Gastroesophageal sphincter (tissue), 4 donors: Measurements from ENCODE around the gene HINFP. TPM values are rescaled to one million over a fixed set of nuclear protein-coding genes. Genes with fewer than 3 reads are reported as not detected.

Experiments used
- ATAC-seq: fragments of 150-250 bp; one replicate; pipeline ENCODE4 v1.9.1; 2016; ENCODE audit warnings: mild to moderate bottlenecking, moderate library complexity
- H3K27ac ChIP-seq, 4 donors: fragments of 200-600 bp; sonication (generic) in 3 of 4; 1 replicate in 3 of 4; 2 replicates in 1 of 4; pipeline ENCODE4 v1.5.1; 2016 to 2019
- H3K27me3 ChIP-seq: fragments of 200-600 bp; sonication (generic); one replicate; pipeline ENCODE4 v1.5.1; 2019
- H3K36me3 ChIP-seq, 2 donors: fragments of 200-600 bp; sonication (generic); one replicate each; pipeline ENCODE4 v1.5.1; 2019; ENCODE audit warnings: control low read depth in 1 of 2
- H3K4me1 ChIP-seq, 3 donors: fragments of 200-600 bp; sonication (generic); 1 replicate in 2 of 3; 2 replicates in 1 of 3; pipeline ENCODE4 v1.5.1; 2016 to 2019; ENCODE audit warnings: control low read depth in 2 of 3
- H3K4me3 ChIP-seq, 2 donors: fragments of 200-600 bp; sonication (generic); one replicate each; pipeline ENCODE4 v1.5.1; 2019; ENCODE audit warnings: mild to moderate bottlenecking in 1 of 2, moderate library complexity in 1 of 2
- H3K9me3 ChIP-seq, 3 donors: fragments of 200-600 bp; sonication (generic); one replicate each; pipeline ENCODE4 v1.5.1; 2017 to 2019; ENCODE audit warnings: control low read depth in 2 of 3
- EP300 ChIP-seq: sonication (generic); formaldehyde crosslinking; IDR thresholded peaks from one replicate; pipeline ENCODE4 v1.6.1; 2017; ENCODE audit warnings: antibody characterized with exemption, mild to moderate bottlenecking
- POLR2A ChIP-seq, 2 donors: fragments of 450-650 bp; IDR thresholded peaks; one replicate each; pipeline ENCODE4 v1.6.1; 2017; ENCODE audit warnings: antibody characterized with exemption in 2 of 2, mild to moderate bottlenecking in 2 of 2, moderate library complexity in 1 of 2
- POLR2AphosphoS5 ChIP-seq: sonication (generic); formaldehyde crosslinking; IDR thresholded peaks from one replicate; pipeline ENCODE4 v1.6.1; 2017; ENCODE audit warnings: antibody characterized with exemption
- WGBS, 2 donors: methylation state at CpG; one replicate each; pipeline ENCODE4 v1.1.5; 2018; ENCODE audit warnings: low coverage in 1 of 2; 5-methylcytosine and 5-hydroxymethylcytosine counted together
- total RNA-seq, 4 donors: library from RNA; depleted of rRNA; stranded (reverse); fragments of >200 nt; gene quantifications; one replicate each; pipeline ENCODE4 v1.1.0, GENCODE V29; 2016
- TF ChIP-seq, protein P1 (sequence below), 4 experiments: fragments of 200-600 bp in 2 of 4; fragments of 450-650 bp in 2 of 4; sonication (generic) in 1 of 4; IDR thresholded peaks; one replicate each; pipeline ENCODE4 v1.5.1; 2017 to 2019; ENCODE audit warnings: antibody characterized with exemption in 4 of 4, mild to moderate bottlenecking in 2 of 4, moderate library complexity in 2 of 4

The HINFP gene
- total RNA-seq, 4 donors from 2014 or later = 19.0 to 30.2 (median 23.3) TPM

DNA sequence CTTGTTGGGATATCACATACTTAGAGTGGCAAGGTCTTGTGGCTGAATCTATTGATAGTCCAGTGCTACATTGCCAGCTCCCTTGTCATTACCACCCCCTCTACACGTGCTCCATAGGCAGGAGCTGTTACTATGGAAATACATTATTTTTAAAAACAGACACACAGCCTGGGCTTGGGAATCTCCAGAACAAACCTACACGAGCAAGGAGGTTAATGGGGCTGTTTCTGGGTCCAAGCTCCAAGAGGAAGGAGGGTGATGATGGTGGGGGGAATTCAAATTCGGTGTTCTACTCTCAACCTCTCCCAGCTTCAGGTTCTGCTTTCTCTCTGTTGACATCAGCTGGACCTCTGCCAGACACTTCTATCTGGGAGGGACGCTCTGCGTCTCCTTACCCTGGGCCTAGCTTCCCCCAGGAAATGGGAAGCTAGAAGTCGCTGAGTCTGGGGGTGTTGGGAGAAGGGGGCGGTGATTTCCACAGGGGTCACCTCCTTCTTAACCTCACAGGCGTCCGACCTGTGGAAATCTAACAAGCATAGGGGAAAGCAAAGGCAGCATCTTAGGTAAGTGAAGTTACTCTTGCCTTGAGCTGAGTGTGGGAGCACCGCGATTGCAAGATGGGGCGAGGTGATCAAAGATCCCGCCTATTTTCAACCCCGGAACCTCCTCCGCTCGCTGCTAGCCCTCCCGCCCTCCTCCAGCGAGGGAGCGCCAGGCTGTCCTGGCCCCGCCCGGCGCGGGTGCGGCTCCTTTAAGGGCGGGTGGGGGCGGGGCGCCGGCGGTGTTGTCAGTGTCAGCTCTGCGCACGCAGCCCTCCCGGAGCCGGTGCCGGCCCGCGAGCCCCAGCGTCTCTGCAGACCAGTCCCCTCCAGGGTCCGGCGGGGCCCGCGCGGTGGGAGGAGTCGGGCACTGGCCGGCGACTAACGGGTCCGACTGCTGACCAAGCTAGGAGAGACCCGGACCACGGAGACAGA, 14.5 kb upstream of the HINFP start, which contains the start of gene C2CD2L:
Gene C2CD2L, plus strand, starts transcription at position 781 of the 974 bp plus-strand sequence. CDS start 398 bp downstream, outside the sequence.
- Histone ChIP-seq H3K4me1 (peaks cover 0 to 57% (median 18%) of the 10 kb centered on the region in 3 donors), H3K9me3 (no peaks in the 10 kb centered on the region), H3K27me3 (no peaks in the 10 kb centered on the region), H3K4me3 (peak within 1 kb of the TSS; percentile 92 to 100), H3K36me3 (peaks cover 0 to 15% of the 10 kb centered on the region in 2 donors), H3K27ac (peak within 1 kb of the TSS; percentile 63 to 86 (median 85))
- peak; percentile 22 to 59 for TF ChIP-seq POLR2A (IDR thresholded peaks at IDR 0.05)
- no peak for TF ChIP-seq EP300
- peak; percentile 49 for TF ChIP-seq POLR2AphosphoS5
- 0 to 2% methylated on average over 4 to 10 of the region's 49 CpGs for WGBS, 2 donors
- ATAC-seq = peak; percentile 93

DNA sequence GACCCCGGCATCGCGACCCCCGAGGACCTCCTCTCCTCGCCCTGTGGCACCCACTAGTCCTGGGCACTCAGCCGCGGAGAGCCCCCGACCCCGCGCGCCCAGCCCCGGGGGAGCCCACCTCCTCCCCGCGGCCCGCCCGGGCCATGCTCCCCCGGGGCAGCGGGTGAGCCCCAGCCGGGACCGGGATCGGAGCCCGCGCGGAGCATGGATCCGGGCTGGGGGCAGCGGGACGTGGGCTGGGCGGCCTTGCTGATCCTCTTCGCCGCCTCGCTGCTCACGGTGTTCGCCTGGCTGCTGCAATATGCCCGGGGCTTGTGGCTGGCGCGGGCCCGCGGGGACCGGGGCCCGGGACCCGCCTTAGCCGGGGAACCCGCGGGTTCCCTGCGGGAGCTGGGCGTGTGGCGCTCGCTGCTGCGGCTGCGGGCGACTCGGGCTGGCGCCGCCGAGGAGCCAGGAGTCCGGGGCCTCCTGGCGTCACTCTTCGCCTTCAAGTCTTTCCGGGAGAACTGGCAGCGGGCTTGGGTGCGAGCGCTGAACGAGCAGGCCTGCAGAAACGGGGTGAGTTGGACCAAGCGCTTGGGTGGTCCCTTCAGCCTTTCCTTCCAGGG, 13.7 kb upstream of the HINFP start:
- no CpG with 5 or more reads among the region's 65 CpGs for WGBS, 2 donors
- H3K27ac ChIP-seq = peak overlapping the region; percentile 63 to 86 (median 85)
- peaks cover 0 to 54% (median 18%) of the 10 kb centered on the region in 3 donors for H3K4me1 ChIP-seq
- H3K9me3 ChIP-seq = no peaks in the 10 kb centered on the region
- ATAC-seq = peak; percentile 33
- TF ChIP-seq, protein P1, sequence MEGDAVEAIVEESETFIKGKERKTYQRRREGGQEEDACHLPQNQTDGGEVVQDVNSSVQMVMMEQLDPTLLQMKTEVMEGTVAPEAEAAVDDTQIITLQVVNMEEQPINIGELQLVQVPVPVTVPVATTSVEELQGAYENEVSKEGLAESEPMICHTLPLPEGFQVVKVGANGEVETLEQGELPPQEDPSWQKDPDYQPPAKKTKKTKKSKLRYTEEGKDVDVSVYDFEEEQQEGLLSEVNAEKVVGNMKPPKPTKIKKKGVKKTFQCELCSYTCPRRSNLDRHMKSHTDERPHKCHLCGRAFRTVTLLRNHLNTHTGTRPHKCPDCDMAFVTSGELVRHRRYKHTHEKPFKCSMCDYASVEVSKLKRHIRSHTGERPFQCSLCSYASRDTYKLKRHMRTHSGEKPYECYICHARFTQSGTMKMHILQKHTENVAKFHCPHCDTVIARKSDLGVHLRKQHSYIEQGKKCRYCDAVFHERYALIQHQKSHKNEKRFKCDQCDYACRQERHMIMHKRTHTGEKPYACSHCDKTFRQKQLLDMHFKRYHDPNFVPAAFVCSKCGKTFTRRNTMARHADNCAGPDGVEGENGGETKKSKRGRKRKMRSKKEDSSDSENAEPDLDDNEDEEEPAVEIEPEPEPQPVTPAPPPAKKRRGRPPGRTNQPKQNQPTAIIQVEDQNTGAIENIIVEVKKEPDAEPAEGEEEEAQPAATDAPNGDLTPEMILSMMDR (IDR thresholded peaks at IDR 0.05) = no peak
- TF ChIP-seq POLR2AphosphoS5 (no peak), POLR2A (IDR thresholded peaks at IDR 0.05) (no peak)
- H3K36me3 ChIP-seq = peaks cover 0 to 23% of the 10 kb centered on the region in 2 donors
- peak overlapping the region; percentile 92 to 100 for H3K4me3 ChIP-seq
- H3K27me3 ChIP-seq = no peaks in the 10 kb centered on the region

DNA sequence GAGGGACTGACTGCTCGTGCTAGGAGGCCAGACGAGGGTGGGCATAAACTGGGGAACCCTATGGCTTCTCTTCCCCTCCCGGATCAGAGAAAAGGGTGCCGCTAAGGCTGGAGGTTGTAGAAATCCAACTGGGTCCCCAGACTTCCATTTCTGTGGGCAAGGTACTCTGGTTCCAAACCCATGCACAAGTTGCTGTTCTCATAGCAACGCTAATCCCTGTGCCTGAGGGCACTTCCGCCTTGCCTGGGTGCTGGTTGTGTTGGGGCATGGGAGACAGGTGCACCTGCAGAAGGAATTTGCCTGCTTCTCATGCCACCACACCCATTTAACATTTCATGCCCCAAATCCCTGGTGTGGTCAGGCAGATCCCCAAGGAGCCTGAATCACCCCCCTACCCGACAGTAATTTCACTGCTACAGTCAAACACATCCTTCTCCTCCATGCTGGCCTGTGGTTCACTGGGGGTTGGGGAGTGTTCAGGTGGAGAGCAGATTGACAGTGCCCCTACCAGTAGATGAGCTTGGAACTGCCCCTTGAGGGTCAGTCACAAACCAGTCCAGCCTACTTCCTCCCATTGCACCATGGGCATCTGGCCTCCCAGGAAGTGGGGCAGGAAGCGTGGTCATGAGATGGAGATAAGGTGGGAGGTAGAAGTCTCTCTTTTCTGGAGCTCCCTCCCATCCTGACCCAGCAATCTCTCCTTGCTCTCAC, 13.1 kb upstream of the HINFP start:
- Histone ChIP-seq H3K27me3 (no peaks in the 10 kb centered on the region), H3K36me3 (peaks cover 0 to 29% of the 10 kb centered on the region in 2 donors), H3K4me1 (peaks cover 0 to 48% (median 13%) of the 10 kb centered on the region in 3 donors), H3K9me3 (no peaks in the 10 kb centered on the region), H3K27ac (peak overlapping the region in 3 of 4 donors; percentile 84 to 86 (median 86)), H3K4me3 (peak overlapping the region; percentile 92 to 100)
- no peak for ATAC-seq
- no peak for TF ChIP-seq POLR2AphosphoS5
- TF ChIP-seq, protein P1 (IDR thresholded peaks at IDR 0.05) = no peak
- TF ChIP-seq EP300 = no peak
- no peak for TF ChIP-seq POLR2A (IDR thresholded peaks at IDR 0.05)
- 0% methylated on average over 2 of the region's 8 CpGs; no CpG with 5 or more reads in 1 of the 2 donors for WGBS, 2 donors

DNA sequence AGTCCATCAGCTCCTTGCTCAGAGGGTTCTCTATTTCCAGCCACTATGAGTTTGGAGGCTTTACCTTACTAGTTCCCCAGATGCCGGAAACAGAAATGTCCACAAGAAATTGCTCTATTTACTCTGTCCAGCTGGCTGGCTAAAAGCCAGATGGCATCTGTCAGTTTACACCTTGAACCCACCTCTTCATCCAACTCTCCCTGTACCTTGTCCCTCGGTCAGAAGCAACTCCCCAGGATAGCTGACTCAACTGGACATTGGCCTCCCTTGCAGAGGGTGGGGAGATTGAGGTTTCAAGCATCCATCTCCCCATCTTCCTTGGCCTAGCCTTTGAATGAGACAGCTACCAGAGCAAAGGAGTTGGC, 12.5 kb upstream of the HINFP start:
- H3K9me3 ChIP-seq = no peaks in the 10 kb centered on the region
- H3K27me3 ChIP-seq = no peaks in the 10 kb centered on the region
- WGBS, 2 donors = 80% methylated on average over 2 of the region's 2 CpGs; no CpG with 5 or more reads in 1 of the 2 donors
- TF ChIP-seq EP300 = no peak
- TF ChIP-seq POLR2A (IDR thresholded peaks at IDR 0.05) = no peak
- no peak for TF ChIP-seq POLR2AphosphoS5
- TF ChIP-seq, protein P1 (IDR thresholded peaks at IDR 0.05) = no peak
- peaks cover 0 to 42% (median 12%) of the 10 kb centered on the region in 3 donors for H3K4me1 ChIP-seq
- H3K4me3 ChIP-seq = peak overlapping the region in 1 of 2 donors; percentile 100
- peaks cover 0 to 35% of the 10 kb centered on the region in 2 donors for H3K36me3 ChIP-seq
- peak overlapping the region in 2 of 4 donors; percentile 84 to 86 for H3K27ac ChIP-seq
- ATAC-seq = no peak

DNA sequence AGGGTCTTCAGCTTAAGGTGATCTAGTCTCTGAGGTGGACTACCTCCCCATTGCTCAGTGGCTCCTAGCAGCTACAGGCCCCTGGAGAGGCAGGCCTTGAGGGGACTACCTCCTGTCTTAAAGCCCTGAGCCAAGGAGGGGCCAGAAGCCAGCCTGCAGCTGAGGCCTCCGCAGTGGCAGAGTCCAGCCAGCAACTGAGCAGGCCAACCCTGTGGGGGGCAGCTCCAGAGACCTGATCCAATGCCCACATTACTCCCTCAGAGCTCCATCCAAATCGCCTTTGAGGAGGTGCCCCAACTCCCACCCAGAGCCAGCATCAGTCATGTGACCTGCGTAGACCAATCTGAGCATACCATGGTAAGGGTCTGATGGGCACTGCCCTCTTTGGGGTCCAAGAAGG, 11.5 kb upstream of the HINFP start:
- WGBS, 2 donors = no CpG with 5 or more reads among the region's 3 CpGs
- Histone ChIP-seq H3K27me3 (no peaks in the 10 kb centered on the region), H3K27ac (no peak overlapping the region), H3K36me3 (peaks cover 0 to 45% of the 10 kb centered on the region in 2 donors), H3K9me3 (no peaks in the 10 kb centered on the region), H3K4me1 (peaks cover 0 to 40% (median 12%) of the 10 kb centered on the region in 3 donors), H3K4me3 (no peak overlapping the region)
- TF ChIP-seq EP300 (no peak), POLR2A (IDR thresholded peaks at IDR 0.05) (no peak), POLR2AphosphoS5 (no peak)
- TF ChIP-seq, protein P1 (IDR thresholded peaks at IDR 0.05) = no peak
- no peak for ATAC-seq
